ENCODE measurements around the gene NGEF. TPM values are rescaled to one million over a fixed set of nuclear protein-coding genes. Genes with fewer than 3 reads are reported as not detected.

The NGEF gene
- total RNA-seq, 1 donor from 2014 or later, result 0.16 TPM

DNA sequence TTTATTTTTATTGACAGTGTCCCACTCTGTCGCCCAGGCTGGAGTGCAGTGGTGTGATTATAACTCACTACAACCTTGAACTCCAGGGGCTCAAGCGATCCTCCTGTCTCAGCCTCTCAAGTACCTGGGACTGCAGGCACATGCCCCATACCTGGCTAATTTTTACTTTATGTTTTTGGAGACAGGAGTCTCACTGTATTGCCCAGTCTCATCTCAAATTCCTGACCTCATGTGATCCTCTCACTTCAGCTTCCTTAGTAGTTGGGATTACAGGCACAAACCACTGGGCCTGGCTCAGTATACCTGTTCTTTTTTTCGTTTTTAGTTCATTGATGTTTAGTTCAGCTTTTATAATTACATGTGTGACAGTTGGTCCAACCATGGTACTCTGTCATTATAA lies 183.1 kb downstream of the NGEF start:
- no peaks in the 10 kb centered on the region for H3K27me3 ChIP-seq (ENCODE audit: insufficient read depth, low read length)
- no peak for TF ChIP-seq EZH2 (IDR thresholded peaks at IDR 0.05; ENCODE audit: insufficient read depth, low read length)
- TF ChIP-seq, protein P1, sequence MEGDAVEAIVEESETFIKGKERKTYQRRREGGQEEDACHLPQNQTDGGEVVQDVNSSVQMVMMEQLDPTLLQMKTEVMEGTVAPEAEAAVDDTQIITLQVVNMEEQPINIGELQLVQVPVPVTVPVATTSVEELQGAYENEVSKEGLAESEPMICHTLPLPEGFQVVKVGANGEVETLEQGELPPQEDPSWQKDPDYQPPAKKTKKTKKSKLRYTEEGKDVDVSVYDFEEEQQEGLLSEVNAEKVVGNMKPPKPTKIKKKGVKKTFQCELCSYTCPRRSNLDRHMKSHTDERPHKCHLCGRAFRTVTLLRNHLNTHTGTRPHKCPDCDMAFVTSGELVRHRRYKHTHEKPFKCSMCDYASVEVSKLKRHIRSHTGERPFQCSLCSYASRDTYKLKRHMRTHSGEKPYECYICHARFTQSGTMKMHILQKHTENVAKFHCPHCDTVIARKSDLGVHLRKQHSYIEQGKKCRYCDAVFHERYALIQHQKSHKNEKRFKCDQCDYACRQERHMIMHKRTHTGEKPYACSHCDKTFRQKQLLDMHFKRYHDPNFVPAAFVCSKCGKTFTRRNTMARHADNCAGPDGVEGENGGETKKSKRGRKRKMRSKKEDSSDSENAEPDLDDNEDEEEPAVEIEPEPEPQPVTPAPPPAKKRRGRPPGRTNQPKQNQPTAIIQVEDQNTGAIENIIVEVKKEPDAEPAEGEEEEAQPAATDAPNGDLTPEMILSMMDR (IDR thresholded peaks at IDR 0.05; ENCODE audit: insufficient read depth, low read depth, low read length), result no peak
- FAIRE-seq, result no peak
- peaks cover 23% of the 10 kb centered on the region for H4K20me1 ChIP-seq (ENCODE audit: insufficient read depth, low read length)
- no peak for DNase-seq (ENCODE audit: low read depth)
- H3K4me1 ChIP-seq (ENCODE audit: insufficient read depth, low read length), result no peaks in the 10 kb centered on the region
- no peak overlapping the region for H3K4me2 ChIP-seq (ENCODE audit: low read length)
- peaks cover 34% of the 10 kb centered on the region for H3K36me3 ChIP-seq (ENCODE audit: insufficient read depth, low read length)
- H3K36me3 Mint-ChIP-seq (ENCODE audit: low read depth, unreplicated experiment), result peaks cover 26% of the 10 kb centered on the region
- no peak overlapping the region for H3K9ac ChIP-seq (ENCODE audit: low read length)
- H3K9me3 Mint-ChIP-seq (ENCODE audit: unreplicated experiment), result no peaks in the 10 kb centered on the region
- no peak overlapping the region for H3K4me3 ChIP-seq (ENCODE audit: insufficient read depth, low read depth, low read length)
- H3K27ac ChIP-seq (ENCODE audit: low read depth, low read length), result no peak overlapping the region
- peaks cover 3% of the 10 kb centered on the region for H3K79me2 ChIP-seq (ENCODE audit: insufficient read depth, low read length)
- H2AFZ ChIP-seq (ENCODE audit: low read depth, low read length), result no peak overlapping the region
- H3K4me3 Mint-ChIP-seq (ENCODE audit: unreplicated experiment), result no peak overlapping the region
- H3K27ac Mint-ChIP-seq (ENCODE audit: unreplicated experiment), result no peak overlapping the region
- H3K4me1 Mint-ChIP-seq (ENCODE audit: low read depth, unreplicated experiment), result no peaks in the 10 kb centered on the region
- H3K27me3 Mint-ChIP-seq (ENCODE audit: low read depth, unreplicated experiment), result no peaks in the 10 kb centered on the region
- no peaks in the 10 kb centered on the region for H3K9me3 ChIP-seq (ENCODE audit: insufficient read depth, low read depth, low read length)

Other genes with a start within 250 kb of the NGEF start
- not detected in 2 replicates for gene KCNJ13, start 236.7 kb downstream of the NGEF start, total RNA-seq
- gene SNORC, start 143.0 kb downstream of the NGEF start, total RNA-seq, result 2.1 and 3.1 TPM in 2 replicates
- gene NEU2, start 19.4 kb upstream of the NGEF start, total RNA-seq, result not detected in 2 replicates
- gene INPP5D, start 47.1 kb upstream of the NGEF start, total RNA-seq, result 8.9 and 14.7 TPM in 2 replicates
- 30.7 and 31.6 TPM in 2 replicates for gene ATG16L1, start 238.4 kb upstream of the NGEF start, total RNA-seq